ENCODE results near the gene BBS9. TPM values are rescaled to one million over a fixed set of nuclear protein-coding genes. Genes with fewer than 3 reads are reported as not detected.

BBS9 gene
- total and polyA plus RNA-seq, 11 donors: 7.4 to 29.3 (median 11.3) TPM

DNA sequence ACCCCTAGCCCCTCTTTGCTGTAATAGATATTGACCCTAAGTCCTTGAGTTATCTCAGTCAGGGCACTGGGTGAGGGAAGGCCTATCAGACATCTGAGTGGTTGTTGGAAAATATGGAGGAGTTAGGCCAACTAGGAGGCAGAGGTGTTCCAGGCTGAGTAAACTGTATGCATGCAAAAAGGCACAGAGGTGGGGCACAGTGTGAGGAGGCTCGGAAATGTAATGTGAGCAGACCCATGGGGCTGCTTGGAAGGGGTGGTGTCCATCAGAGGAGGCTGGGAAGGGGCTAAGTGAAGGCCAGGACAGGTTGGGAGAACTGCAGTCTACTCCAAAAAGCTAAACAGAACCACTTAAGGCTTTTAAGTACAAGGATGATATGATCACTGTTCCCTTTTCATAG lies 452.7 kb downstream of the BBS9 start:
- H3K4me3 ChIP-seq: no peak overlapping the region
- peaks cover 0 to 6% (median 0%) of the 10 kb centered on the region in 12 donors for H3K9me3 ChIP-seq
- H3K27ac ChIP-seq: no peak overlapping the region
- intact Hi-C loops (cut with DNase I): no loop called here
- H3K4me1 ChIP-seq: no peaks in the 10 kb centered on the region
- no peaks in the 10 kb centered on the region for H3K36me3 ChIP-seq
- no peak for TF ChIP-seq POLR2A (IDR thresholded peaks at IDR 0.05)
- TF ChIP-seq, protein P1, sequence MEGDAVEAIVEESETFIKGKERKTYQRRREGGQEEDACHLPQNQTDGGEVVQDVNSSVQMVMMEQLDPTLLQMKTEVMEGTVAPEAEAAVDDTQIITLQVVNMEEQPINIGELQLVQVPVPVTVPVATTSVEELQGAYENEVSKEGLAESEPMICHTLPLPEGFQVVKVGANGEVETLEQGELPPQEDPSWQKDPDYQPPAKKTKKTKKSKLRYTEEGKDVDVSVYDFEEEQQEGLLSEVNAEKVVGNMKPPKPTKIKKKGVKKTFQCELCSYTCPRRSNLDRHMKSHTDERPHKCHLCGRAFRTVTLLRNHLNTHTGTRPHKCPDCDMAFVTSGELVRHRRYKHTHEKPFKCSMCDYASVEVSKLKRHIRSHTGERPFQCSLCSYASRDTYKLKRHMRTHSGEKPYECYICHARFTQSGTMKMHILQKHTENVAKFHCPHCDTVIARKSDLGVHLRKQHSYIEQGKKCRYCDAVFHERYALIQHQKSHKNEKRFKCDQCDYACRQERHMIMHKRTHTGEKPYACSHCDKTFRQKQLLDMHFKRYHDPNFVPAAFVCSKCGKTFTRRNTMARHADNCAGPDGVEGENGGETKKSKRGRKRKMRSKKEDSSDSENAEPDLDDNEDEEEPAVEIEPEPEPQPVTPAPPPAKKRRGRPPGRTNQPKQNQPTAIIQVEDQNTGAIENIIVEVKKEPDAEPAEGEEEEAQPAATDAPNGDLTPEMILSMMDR (IDR thresholded peaks at IDR 0.05): no peak
- 87 to 100% (median 89%) methylated on average over 1 of the region's 1 CpG for WGBS, 4 donors
- DNase-seq (no peak), ATAC-seq (no peak)
- no peaks in the 10 kb centered on the region for H3K27me3 ChIP-seq

DNA sequence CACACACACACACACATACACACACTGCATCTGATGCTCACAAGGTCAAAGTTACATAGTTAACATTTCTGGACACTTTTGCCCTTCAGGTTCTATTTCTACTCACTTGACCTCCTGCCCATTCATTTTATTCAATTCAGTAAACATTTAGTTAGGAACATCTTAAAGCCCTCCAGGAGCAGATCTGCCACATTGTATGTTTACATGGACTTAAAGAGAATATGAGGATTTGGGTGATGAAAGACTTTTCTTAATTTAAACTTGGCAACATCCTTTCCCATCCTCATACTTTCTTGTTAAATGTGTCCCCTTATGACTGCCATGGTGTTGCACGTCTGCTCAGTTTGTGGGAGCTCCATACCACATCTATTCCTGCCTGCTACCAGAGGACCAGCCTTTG lies 453.2 kb downstream of the BBS9 start:
- WGBS, 4 donors: 94 to 100% (median 99%) methylated on average over 1 of the region's 1 CpG
- Histone ChIP-seq H3K4me1 (no peaks in the 10 kb centered on the region), H3K36me3 (no peaks in the 10 kb centered on the region), H3K9me3 (peaks cover 0 to 2% (median 0%) of the 10 kb centered on the region in 12 donors), H3K27me3 (no peaks in the 10 kb centered on the region), H3K27ac (no peak overlapping the region), H3K4me3 (no peak overlapping the region)
- intact Hi-C loops (cut with DNase I): no loop called here
- DNase-seq (no peak), ATAC-seq (no peak)
- TF ChIP-seq, protein P1 (IDR thresholded peaks at IDR 0.05): no peak
- TF ChIP-seq POLR2A (IDR thresholded peaks at IDR 0.05): no peak

DNA sequence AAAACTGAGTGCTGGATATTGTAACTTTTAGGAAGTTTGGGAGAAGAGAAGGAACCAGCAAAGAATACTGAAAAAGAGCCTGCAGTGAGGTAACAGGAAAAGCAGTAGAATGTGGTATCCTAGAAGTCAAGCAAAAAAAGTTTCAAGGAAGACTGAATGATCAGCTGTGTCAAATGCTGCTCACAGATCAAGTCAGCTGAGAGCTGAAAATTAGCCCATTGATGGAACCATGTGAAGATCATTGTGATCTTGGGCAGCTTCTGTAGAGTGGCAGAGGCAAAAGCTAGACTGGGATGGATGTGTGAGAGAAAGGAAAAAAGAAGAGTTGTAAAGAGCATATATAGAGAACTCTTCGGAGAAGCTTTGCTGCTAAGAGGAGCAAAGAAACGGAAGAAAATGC lies 460.5 kb downstream of the BBS9 start:
- DNase-seq (no peak), ATAC-seq (no peak)
- 96 to 98% (median 97%) methylated on average over 2 of the region's 2 CpGs for WGBS, 4 donors
- no peaks in the 10 kb centered on the region for H3K36me3 ChIP-seq
- no peaks in the 10 kb centered on the region for H3K27me3 ChIP-seq
- no peak for TF ChIP-seq POLR2A (IDR thresholded peaks at IDR 0.05)
- TF ChIP-seq, protein P1 (IDR thresholded peaks at IDR 0.05): no peak
- H3K4me1 ChIP-seq: peaks cover 0 to 8% (median 0%) of the 10 kb centered on the region in 12 donors
- H3K27ac ChIP-seq: no peak overlapping the region
- intact Hi-C loops (cut with DNase I): loop anchor here in 1 of 10 donors (5.0 kb wide), 1 partner anchor 82 kb away; no protein-coding TSS in a partner anchor
- no peak overlapping the region for H3K4me3 ChIP-seq
- no peaks in the 10 kb centered on the region for H3K9me3 ChIP-seq

DNA sequence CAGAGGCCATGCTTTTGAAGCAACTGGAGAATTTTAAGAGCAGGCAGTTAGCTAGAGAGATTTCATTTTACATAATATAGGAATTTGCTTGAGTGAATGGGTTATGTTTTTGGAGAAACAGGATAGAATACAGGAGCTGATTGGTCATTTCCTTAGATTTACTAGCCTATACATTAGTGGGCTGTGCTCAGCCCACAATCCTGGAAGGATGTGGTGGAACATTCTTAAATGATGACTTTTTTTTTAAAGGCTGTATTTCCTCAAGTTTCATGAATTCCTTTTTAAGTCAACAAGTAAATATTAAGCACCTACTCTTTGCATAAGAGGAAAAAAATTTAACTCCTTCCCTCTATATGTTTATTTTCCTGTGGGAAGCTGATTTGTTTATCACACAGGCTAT lies 461.6 kb downstream of the BBS9 start:
- no peak overlapping the region for H3K27ac ChIP-seq
- H3K9me3 ChIP-seq: no peaks in the 10 kb centered on the region
- ATAC-seq (no peak), DNase-seq (no peak)
- H3K4me1 ChIP-seq: peaks cover 0 to 8% (median 0%) of the 10 kb centered on the region in 12 donors
- no peaks in the 10 kb centered on the region for H3K36me3 ChIP-seq
- TF ChIP-seq, protein P1 (IDR thresholded peaks at IDR 0.05): no peak
- TF ChIP-seq POLR2A (IDR thresholded peaks at IDR 0.05): no peak
- no peak overlapping the region for H3K4me3 ChIP-seq
- intact Hi-C loops (cut with DNase I): loop anchor here in 1 of 10 donors (5.0 kb wide), 1 partner anchor 81 kb away; no protein-coding TSS in a partner anchor
- H3K27me3 ChIP-seq: no peaks in the 10 kb centered on the region

All from heart left ventricle (tissue), 16 donors.